Suppressor macrophage treated with lipopolysaccharide for 1 hour (primary cell): ENCODE results near the gene FBL.
"Not testable (repeated sequence)": the region's sequence is repeated elsewhere in the genome, so short reads cannot be mapped to it uniquely, and the experiment has no call there.

Experiments
- DNase-seq, 3 donors: peaks; one replicate each; pipeline ENCODE4 v3.0.0-alpha.2; 2020 to 2022

Gene FBL

GRCh38 chr19:39876486-39876885 is 30.3 kb upstream of the FBL start:
- not testable (repeated sequence) for DNase-seq

GRCh38 chr19:39875401-39875864 is 29.3 kb upstream of the FBL start:
- not testable (repeated sequence) for DNase-seq

DNA sequence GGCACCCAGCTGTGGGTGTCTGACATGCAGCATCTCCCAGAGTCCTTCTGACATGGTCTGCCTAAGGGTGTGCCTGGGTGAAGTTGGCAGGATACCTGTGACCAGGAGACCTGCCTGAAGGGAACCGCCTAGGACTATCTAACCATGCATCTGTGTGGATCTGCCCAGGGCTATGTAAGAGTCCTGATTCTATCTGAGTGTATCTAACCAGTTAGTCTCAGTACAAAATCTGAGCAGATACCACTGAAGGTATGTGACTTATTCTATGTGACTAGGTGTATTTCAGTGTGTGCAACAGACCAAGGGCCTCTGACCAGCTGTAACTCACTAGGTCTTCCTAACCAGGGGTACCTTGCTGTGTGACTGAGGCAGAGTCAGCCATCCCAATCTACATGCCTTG is 28.2 kb upstream of the FBL start:
- DNase-seq, result no peak

DNA sequence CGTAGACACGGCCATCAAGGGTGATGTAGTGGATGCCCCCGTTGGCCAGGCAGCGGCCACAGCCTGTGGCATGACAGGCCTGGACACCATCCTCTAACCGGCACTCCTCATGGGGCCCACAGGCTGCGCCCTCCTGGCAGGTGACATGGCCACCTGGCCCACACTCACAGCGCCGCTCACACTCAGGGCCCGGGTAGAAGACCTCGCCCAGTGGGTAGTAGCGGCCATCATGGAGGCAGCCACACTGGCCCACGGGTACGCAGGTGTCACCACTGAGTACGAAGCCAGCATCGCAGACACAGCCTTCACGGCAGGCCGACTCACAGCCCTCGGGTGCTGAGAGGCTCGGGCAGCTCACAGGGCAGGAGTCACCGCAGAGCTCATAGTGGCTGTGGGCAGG is 27.2 kb upstream of the FBL start:
- no peak for DNase-seq

GRCh38 chr19:39871886-39872866 is 26.0 kb upstream of the FBL start:
- no peak for DNase-seq

GRCh38 chr19:39871362-39871761 is 25.2 kb upstream of the FBL start:
- DNase-seq, result no peak

GRCh38 chr19:39870171-39870971 is 24.2 kb upstream of the FBL start:
- DNase-seq, result no peak

- DNase-seq, result no peak
These were observed 21.8 kb upstream of the FBL start for GRCh38 chr19:39867952-39868351.

DNA sequence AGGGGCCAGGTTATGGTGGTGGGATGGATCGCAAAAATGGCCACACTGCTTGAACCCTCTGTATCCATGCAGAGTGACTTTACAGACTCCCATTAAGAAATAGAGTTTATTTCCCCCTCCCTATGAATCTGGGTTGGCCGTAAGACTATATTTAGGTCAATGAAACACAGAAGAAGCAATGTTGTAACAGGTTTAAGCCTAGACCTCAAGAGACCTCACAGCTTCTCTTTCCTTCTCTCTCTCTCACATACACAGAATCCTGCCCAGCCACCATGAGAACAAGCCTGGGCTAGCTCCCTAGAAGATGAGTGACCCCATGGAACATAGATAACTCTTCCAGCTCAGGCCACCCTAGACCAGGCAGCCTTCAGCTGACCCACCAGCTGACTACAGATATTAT is 21.0 kb upstream of the FBL start:
- DNase-seq, result no peak

GRCh38 chr19:39865953-39866352 is 19.8 kb upstream of the FBL start:
- DNase-seq, result peak; percentile 20 to 39 (median 39)

DNA sequence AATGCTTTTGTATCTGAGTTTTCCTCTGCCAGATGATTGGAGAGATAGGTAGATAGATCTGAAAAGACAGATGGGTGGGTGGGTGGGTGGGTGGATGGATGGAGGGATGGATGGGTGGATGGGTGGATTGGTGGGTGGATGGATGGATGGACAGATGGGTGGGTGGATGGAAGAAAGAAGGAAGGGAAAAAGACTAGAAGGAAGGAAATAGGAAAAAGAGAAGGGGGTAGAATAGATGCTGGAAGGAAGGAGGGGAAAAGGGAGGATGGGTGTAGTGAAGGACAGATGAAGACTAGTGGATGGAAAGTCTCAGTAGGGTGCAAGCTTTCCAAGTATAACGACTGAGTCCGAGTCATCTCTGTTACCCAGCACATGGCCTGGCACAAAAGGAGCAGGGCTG is 19.0 kb upstream of the FBL start:
- no peak for DNase-seq

- DNase-seq, result no peak
These were observed 17.9 kb upstream of the FBL start for GRCh38 chr19:39864118-39864517.

DNA sequence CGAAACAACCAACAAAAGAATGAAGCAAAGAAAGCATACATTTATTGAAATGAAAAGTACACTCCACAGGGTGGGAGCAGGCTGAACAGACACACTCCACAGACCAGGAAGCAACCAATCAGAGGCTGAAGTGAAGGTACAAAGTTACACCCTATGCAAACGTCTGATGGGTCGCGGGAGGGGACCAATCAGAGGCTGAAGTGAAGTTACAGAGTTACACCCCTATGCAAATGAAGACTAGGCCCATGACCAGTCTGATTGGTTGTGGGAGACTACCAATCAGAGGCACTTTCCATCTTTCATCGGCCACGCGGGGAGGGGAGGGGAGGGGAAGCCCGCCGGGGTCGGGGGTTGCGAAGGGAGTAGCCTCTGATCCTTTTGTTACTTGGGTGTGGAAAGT is 12.4 kb upstream of the FBL start:
- no peak for DNase-seq

DNA sequence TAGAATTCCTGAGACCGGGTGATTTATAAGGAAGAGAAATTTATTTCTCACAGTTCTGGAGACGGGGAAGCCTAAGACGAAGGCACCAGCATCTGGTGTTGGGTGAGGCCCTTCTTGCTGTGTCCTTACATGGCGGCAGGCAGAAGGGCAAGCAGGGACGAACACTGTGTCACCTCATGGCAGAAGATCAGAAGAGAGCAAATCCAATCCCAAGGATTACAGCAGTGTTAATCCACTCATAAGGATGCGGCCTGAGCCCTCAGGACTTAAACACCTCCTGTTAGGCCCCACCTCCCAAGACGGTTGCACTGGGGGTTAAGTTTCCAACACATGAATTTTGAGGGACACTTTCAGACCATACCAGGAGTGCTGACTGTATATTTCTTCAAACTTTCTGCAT is 6.7 kb upstream of the FBL start:
- no peak for DNase-seq

DNA sequence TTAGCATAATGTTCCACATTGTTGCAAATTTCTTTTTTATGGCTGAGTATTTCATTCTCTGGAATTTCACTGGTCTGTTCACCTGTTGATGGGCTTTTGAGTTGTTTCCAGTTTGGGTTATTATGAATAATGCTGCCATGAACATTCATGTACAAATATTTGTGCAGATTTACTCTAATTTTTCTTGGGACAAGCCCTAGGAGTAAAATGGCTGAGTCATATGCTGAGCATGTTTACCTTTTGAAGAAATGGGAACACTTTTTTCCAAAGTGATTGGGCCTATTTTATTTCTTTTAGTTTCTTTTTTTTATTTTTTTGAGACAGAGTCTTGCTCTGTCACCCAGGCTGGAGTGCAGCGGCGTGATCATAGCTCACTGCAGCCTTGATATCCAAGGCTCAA is 4.7 kb upstream of the FBL start:
- no peak for DNase-seq

DNA sequence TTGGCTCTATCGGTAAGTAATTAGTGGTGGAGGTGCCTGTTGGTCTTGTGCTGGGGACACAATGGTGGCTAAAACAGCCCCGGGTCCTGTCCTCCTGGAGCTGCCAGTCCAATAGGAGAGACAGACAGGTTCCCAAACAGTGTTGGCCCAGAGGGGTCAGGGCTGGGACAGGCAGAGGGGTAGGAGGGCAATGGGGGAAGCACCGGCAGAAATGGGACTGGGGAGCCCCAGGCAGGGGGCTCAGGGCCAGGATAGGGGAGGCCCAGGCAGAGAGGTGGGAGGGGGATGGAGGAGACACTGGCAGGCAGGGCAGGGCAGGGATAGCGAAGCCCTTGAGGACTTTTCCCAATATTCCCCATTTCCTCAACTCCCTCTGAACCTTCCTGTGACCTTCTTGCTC is 2.2 kb upstream of the FBL start:
- DNase-seq, result no peak

- DNase-seq, result no peak
These were observed 1.3 kb upstream of the FBL start for GRCh38 chr19:39847525-39847924.

DNA sequence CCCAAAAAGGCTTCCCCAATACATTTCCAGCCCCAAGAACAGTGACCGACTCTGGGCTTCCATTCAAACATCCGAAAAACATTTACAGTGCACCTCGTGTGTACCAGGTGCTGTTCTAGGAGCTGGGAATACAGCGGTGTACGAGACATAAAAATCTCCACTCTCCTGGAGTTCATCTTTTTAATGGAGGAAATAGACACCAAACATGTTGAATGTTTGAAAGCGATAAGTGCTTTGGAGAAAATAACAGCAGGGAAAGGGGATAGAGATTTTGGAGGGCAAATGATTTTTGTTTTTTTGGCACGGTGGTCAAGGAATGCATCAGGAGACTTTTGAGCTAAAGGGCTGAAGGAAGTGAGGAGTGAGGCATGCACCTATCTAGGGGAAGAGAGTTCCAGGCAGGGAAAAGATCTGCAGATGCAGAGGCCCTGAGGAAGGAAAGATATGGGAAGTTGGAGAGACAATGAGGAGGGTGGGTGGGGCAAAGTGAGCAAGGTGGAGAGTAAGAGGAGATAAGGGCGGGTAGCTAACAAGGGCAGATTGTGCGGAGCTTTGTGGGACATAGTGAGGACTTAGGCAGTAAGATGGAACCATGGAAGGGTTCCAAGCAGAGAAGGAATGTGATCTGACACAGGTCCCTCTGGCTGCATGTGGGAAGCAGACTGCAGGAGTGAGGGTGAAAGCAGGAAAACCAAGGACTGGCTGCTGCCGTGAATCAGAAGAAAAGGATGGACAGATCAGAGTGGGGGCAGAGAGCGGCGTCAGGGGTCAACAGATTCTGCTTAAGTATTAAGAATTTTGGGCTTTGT is 703 bp upstream of the FBL start:
- no peak for DNase-seq

DNA sequence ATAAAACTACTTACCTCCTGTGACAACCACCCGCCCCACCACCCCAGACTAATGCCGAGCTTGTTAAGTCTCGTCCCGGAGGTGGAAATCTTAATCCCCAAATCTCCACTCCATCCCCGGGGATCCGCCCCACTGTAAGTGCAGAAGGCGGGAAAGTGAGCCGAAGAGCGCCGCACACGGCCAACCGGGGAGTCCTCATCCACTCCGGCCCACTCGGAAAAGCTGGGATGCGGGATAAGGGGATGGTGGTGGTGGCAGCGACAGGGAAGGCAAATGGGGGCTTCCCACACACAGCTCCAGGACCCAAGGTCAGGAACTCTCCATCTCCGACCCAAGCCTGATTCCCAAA is 621 bp downstream of the FBL start:
- DNase-seq, result peak in 2 of 3 donors; percentile 14 to 39

DNA sequence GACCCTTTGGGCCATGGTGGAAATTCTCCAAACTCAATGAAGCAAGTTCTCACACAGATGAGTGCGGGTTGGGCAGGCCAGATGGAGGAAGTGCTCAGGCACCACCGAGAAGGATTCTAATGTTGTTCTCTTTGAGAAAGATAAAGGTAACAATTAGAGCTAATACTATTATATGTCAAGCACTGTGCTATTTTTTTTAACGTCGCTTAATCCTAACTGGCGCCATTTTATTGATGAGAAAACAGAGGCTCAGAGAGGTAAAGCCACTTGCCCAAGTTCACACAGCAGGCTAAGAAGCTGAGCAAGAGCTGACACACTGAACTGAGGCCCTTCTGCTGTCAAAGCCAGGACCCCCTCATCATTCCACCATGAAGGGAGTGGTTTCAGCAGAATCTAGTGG is 1.0 kb downstream of the FBL start:
- no peak for DNase-seq

DNA sequence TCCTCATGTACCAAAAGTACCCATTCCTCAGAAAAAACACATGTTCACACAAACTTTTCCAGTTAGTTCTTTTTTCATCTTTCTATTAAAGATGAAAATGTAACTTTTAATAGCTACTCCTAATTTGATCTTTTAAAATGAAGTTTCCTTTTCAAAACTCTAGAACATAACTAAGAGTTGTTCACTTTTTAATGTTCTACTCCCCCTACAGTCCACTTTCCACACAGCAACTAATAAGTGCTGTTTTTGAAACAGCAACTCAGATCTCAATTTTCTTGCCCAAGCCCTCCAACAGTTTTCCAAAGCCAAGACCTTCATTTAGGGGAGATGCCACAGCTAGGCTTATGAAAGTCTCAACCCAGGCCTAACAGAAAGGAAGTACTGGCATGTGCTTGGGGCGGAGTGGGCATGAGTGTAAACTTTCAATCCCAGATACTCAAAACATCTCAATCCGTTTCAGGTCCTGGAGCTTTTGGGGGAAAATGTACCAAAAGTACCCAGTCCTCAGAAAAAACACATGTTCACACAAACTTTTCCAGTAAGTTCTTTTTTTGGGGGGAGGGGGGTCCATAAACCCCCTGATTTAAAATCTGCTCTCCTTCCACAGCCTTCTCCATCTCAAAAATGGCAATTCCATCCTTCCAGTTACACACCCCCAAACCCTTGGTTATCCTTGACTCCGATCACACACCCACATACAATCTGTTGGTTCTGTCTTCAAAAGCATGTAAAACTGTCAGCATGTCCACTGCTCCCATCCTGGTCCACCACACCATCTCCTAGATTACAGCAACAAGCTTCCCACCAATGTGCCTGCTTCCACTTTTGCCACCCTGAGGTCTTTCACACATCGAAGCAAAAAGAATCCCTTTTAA is 2.0 kb downstream of the FBL start:
- DNase-seq, result peak; percentile 75 to 80 (median 78)
